Ishikawa (cell line): Measurements from ENCODE around the gene FAM204A.

ENCODE experiments used
- CEBPB ChIP-seq: IDR thresholded peaks from 2 replicates; pipeline ENCODE4 v1.6.1; 2012
- CREB1 ChIP-seq: IDR thresholded peaks from 2 replicates; pipeline ENCODE4 v1.6.1; 2012; ENCODE audit warnings: low read depth
- FOXM1 ChIP-seq: IDR thresholded peaks from 2 replicates; pipeline ENCODE4 v1.6.1; 2012; ENCODE audit warnings: low read depth, borderline replicate concordance
- NFIC ChIP-seq: IDR thresholded peaks from 2 replicates; pipeline ENCODE4 v1.6.1; 2012
- REST ChIP-seq: IDR thresholded peaks from 2 replicates; pipeline ENCODE4 v1.6.1; 2012; ENCODE audit warnings: low read depth, mild to moderate bottlenecking
- TAF1 ChIP-seq: IDR thresholded peaks from 2 replicates; pipeline ENCODE4 v1.6.1; 2012; ENCODE audit warnings: low read depth, mild to moderate bottlenecking
- TEAD4 ChIP-seq: IDR thresholded peaks from 2 replicates; pipeline ENCODE4 v1.6.1; 2012
- YY1 ChIP-seq: IDR thresholded peaks from 2 replicates; pipeline ENCODE4 v1.6.1; 2012; ENCODE audit warnings: low read depth
- ZBTB7A ChIP-seq: IDR thresholded peaks from 2 replicates; pipeline ENCODE4 v1.6.1; 2012; ENCODE audit warnings: low read depth
- TF ChIP-seq, protein P1 (sequence below): IDR thresholded peaks from 2 replicates; pipeline ENCODE4 v1.6.1; 2012

- no peak for TF ChIP-seq REST
- TF ChIP-seq TAF1: no peak
- TF ChIP-seq ZBTB7A: no peak
- TF ChIP-seq, protein P1, sequence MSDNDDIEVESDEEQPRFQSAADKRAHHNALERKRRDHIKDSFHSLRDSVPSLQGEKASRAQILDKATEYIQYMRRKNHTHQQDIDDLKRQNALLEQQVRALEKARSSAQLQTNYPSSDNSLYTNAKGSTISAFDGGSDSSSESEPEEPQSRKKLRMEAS: no peak
- no peak for TF ChIP-seq FOXM1
- TF ChIP-seq NFIC: no peak
- no peak for TF ChIP-seq YY1
- no peak for TF ChIP-seq CEBPB
- no peak for TF ChIP-seq CREB1
- TF ChIP-seq TEAD4: no peak
These were observed 1.4 kb upstream of the FAM204A start for GRCh38 chr10:118343549-118343948.
